ENCODE results near the gene VAT1.
"Not testable (repeated sequence)": the region's sequence is repeated elsewhere in the genome, so short reads cannot be mapped to it uniquely, and the experiment has no call there.

Gene VAT1

DNA sequence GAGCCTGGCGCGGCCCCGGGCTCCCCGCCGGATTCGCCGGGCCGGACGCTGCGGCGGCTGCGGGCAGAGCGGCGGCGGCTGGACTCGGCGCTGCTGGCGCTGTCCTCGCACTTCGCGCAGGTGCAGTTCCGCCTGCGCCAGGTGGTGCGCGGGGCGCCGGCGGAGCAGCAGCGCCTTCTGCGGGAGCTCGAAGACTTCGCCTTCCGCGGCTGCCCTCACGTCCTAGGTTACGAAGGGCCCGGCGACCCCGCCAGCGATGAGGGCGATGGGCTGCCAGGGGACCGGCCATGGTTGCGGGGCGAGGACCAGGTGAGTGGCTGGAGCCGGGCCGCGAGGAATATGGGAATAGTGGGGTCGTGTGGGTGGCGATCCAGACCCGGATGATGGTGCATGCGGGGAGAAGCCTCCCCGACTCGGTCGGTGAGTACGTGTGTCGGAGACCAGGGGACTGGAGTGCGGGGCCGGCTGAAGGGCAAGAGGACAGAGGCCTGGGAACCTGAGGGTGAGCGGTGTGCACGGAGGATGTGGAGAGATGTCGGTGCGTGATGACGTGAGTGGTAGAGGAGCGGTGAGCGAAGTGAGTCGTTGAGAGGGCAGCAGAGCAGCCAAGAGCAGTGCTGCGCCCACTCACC, 41.3 kb downstream of the VAT1 start:
- peak overlapping the region; percentile 76 for H3K4me3 ChIP-seq (ENCODE audit: control insufficient read depth, low read depth, low read length)
- TF ChIP-seq, protein P1, sequence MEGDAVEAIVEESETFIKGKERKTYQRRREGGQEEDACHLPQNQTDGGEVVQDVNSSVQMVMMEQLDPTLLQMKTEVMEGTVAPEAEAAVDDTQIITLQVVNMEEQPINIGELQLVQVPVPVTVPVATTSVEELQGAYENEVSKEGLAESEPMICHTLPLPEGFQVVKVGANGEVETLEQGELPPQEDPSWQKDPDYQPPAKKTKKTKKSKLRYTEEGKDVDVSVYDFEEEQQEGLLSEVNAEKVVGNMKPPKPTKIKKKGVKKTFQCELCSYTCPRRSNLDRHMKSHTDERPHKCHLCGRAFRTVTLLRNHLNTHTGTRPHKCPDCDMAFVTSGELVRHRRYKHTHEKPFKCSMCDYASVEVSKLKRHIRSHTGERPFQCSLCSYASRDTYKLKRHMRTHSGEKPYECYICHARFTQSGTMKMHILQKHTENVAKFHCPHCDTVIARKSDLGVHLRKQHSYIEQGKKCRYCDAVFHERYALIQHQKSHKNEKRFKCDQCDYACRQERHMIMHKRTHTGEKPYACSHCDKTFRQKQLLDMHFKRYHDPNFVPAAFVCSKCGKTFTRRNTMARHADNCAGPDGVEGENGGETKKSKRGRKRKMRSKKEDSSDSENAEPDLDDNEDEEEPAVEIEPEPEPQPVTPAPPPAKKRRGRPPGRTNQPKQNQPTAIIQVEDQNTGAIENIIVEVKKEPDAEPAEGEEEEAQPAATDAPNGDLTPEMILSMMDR (conservative IDR thresholded peaks at IDR 0.05; ENCODE audit: control insufficient read depth, insufficient read depth, low read depth, low read length), result no peak
- DNase-seq (ENCODE audit: low read depth), result peak; percentile 62

DNA sequence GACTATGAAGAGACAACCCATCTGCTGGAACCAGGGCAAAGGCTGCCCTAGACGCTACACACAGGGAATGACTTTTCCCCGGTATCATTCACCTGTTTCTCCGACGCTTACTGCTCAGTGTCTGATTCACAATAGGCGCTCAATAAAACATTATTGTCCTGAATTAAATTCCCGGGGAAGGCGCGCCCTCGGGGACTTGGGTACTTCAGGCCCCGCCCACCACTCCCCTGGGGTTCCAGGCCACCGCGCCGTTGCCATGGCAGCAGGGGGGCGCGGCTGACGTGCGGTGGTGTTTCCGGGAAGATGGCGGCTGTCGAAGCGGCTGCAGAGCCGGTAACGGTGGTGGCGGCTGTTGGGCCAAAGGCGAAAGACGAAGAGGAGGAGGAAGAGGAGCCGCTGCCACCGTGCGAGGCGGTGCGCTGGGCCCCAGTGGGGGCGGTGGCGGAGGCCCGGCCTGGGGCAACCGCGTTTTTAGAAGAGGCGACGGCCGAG, 41.9 kb downstream of the VAT1 start, which contains the start of gene RUNDC1:
Gene RUNDC1, plus strand, starts transcription at position 292 of the 492 bp plus-strand sequence. Its CDS starts 12 bp downstream, at position 304.
- DNase-seq (ENCODE audit: low read depth), result peak; percentile 68
- TF ChIP-seq, protein P1 (conservative IDR thresholded peaks at IDR 0.05; ENCODE audit: control insufficient read depth, insufficient read depth, low read depth, low read length), result no peak
- peak within 1 kb of the TSS; percentile 76 for H3K4me3 ChIP-seq (ENCODE audit: control insufficient read depth, low read depth, low read length)

- TF ChIP-seq, protein P1 (conservative IDR thresholded peaks at IDR 0.05; ENCODE audit: control insufficient read depth, insufficient read depth, low read depth, low read length), result no peak
- no peak for DNase-seq (ENCODE audit: low read depth)
These were observed 42.5 kb downstream of the VAT1 start, which contains the start of gene PTGES3L for GRCh38 chr17:42979511-42980273. Gene PTGES3L, minus strand, starts transcription at chr17:42980080. Its CDS starts 27 bp downstream, at chr17:42980053.

GRCh38 chr17:42975701-42976100, 46.5 kb downstream of the VAT1 start:
- DNase-seq (ENCODE audit: low read depth); H3K4me3 ChIP-seq (ENCODE audit: control insufficient read depth, low read depth, low read length): not testable (repeated sequence)

More at GRCh38 chr17:42979511-42980273, 42.5 kb downstream of the VAT1 start, which contains the start of gene PTGES3L:
- peak within 1 kb of the TSS; percentile 76 for H3K4me3 ChIP-seq (ENCODE audit: control insufficient read depth, low read depth, low read length)

- DNase-seq (ENCODE audit: low read depth), result no peak
- TF ChIP-seq, protein P1 (conservative IDR thresholded peaks at IDR 0.05; ENCODE audit: control insufficient read depth, insufficient read depth, low read depth, low read length), result no peak
- no peak overlapping the region for H3K4me3 ChIP-seq (ENCODE audit: control insufficient read depth, low read depth, low read length)
These were observed 46.9 kb downstream of the VAT1 start for GRCh38 chr17:42975265-42975664.

DNA sequence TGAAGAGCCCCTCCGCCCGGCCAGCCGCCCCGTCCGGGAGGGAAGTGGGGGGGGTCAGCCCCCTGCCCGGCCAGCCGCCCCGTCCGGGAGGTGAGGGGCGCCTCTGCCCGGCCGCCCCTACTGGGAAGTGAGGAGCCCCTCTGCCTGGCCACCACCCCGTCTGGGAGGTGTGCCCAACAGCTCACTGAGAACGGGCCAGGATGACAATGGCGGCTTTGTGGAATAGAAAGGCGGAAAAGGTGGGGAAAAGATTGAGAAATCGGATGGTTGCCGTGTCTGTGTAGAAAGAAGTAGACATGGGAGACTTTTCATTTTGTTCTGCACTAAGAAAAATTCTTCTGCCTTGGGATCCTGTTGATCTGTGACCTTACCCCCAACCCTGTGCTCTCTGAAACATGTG, 48.9 kb downstream of the VAT1 start:
- H3K4me3 ChIP-seq (ENCODE audit: control insufficient read depth, low read depth, low read length), result not testable (repeated sequence)

GRCh38 chr17:42971589-42971988, 50.6 kb downstream of the VAT1 start:
- TF ChIP-seq, protein P1 (conservative IDR thresholded peaks at IDR 0.05; ENCODE audit: control insufficient read depth, insufficient read depth, low read depth, low read length), result no peak
- no peak for DNase-seq (ENCODE audit: low read depth)
- no peak overlapping the region for H3K4me3 ChIP-seq (ENCODE audit: control insufficient read depth, low read depth, low read length)

More for the DNA sequence above, 48.9 kb downstream of the VAT1 start:
- DNase-seq (ENCODE audit: low read depth), result not testable (repeated sequence)
